ENCODE results near the gene CD8B2. TPM values are rescaled to one million over a fixed set of nuclear protein-coding genes. Genes with fewer than 3 reads are reported as not detected.

Gene CD8B2
- total RNA-seq, 1 donor from 2014 or later: not detected

DNA sequence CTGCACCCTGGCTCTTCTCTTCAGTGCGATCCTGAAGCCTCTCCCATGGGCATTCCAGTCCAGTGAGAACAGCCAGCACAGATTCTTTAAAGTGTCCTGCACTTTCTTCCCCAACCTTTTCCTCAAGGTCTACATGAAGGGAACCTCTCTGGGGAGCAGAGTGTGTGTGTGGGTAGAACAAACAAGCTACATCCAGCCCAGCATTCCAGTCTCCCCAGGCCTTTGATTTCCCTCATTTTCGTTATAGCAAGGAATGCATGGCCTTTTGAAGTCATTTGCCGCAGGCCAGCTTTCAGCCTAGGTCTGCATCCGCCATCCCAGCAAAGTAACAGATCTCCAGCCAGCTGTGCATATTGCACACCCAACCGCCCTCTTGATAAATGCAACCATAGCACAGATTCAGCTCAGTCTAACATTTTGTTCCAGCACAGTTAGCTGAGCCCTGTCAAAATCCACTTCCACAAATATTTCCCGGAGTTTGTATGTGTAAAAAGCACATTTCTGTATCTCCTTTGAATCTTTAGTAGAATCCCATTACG, 44.6 kb downstream of the CD8B2 start:
- Histone ChIP-seq H3K27me3 (ENCODE audit: control insufficient read depth, insufficient read depth, low read length) (peaks cover 2% of the 10 kb centered on the region), H3K4me3 (ENCODE audit: low read depth, low read length) (no peak overlapping the region), H3K36me3 (ENCODE audit: control insufficient read depth, insufficient read depth, low read length) (no peaks in the 10 kb centered on the region)
- TF ChIP-seq, protein P1, sequence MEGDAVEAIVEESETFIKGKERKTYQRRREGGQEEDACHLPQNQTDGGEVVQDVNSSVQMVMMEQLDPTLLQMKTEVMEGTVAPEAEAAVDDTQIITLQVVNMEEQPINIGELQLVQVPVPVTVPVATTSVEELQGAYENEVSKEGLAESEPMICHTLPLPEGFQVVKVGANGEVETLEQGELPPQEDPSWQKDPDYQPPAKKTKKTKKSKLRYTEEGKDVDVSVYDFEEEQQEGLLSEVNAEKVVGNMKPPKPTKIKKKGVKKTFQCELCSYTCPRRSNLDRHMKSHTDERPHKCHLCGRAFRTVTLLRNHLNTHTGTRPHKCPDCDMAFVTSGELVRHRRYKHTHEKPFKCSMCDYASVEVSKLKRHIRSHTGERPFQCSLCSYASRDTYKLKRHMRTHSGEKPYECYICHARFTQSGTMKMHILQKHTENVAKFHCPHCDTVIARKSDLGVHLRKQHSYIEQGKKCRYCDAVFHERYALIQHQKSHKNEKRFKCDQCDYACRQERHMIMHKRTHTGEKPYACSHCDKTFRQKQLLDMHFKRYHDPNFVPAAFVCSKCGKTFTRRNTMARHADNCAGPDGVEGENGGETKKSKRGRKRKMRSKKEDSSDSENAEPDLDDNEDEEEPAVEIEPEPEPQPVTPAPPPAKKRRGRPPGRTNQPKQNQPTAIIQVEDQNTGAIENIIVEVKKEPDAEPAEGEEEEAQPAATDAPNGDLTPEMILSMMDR (IDR thresholded peaks at IDR 0.05; ENCODE audit: insufficient read depth, low read length, poor library complexity, severe bottlenecking): no peak
- DNase-seq (ENCODE audit: low read depth): no peak

DNA sequence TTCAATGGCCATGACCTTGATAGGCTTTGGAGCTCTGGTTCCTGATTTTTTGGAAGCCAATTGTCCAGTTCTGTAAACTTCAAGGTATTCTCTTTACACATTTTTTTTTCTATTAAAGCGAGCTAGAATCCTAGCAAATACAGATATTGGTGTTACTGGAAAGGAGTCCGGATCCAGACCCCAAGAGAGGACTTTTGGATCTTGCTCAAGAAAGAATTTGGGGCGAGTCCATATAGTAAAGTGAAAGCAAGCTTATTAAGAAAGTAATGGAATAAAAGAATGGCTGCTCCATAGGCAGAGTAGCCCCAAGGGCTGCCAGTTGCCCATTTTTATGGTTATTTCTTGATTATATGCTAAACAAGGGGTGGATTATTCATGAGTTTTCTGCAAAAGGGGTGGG, 45.1 kb downstream of the CD8B2 start:
- Histone ChIP-seq H3K36me3 (ENCODE audit: control insufficient read depth, insufficient read depth, low read length) (no peaks in the 10 kb centered on the region), H3K27me3 (ENCODE audit: control insufficient read depth, insufficient read depth, low read length) (peaks cover 2% of the 10 kb centered on the region), H3K4me3 (ENCODE audit: low read depth, low read length) (no peak overlapping the region)
- DNase-seq (ENCODE audit: low read depth): no peak
- TF ChIP-seq, protein P1 (IDR thresholded peaks at IDR 0.05; ENCODE audit: insufficient read depth, low read length, poor library complexity, severe bottlenecking): no peak

DNA sequence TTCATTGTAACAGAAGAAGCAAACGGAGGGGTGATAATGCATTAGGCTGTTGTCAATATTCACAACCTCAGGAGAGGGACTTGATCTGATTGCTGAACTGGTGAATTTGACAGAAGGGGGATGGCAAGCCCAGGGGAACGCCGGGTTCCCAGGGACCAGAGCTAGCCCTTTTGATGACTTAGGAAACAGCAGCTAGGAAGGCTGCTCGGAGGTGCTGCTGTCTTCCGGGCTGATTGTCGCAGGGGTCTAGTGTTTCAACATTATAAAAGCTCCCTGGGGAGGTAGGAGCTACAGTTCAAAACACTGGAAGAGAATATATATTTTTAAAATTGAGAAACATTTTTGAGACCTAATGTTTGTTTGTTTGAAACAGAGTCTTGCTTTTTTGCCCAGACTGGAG, 47.3 kb downstream of the CD8B2 start:
- TF ChIP-seq, protein P1 (IDR thresholded peaks at IDR 0.05; ENCODE audit: insufficient read depth, low read length, poor library complexity, severe bottlenecking): no peak
- no peak for DNase-seq (ENCODE audit: low read depth)
- H3K27me3 ChIP-seq (ENCODE audit: control insufficient read depth, insufficient read depth, low read length): no peaks in the 10 kb centered on the region
- H3K4me3 ChIP-seq (ENCODE audit: low read depth, low read length): no peak overlapping the region
- H3K36me3 ChIP-seq (ENCODE audit: control insufficient read depth, insufficient read depth, low read length): no peaks in the 10 kb centered on the region

DNA sequence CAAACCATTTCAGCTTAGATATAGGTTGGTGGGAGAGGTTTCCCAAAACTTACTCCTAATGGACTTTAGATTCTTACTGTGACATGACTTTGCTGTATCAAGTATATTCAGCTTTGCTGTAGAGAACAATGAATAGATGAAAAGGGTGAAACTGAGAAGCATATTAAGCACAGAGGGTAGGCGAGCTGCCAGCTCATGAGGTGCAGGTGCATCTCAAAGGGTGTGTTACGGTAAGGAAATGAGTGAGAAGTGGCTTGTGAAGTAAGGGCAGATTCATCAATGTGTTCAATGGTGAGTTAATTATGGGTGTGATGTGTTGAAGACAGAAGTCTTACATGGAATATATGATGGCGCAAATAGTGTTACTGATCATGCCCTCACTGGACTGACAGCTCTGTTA, 49.3 kb downstream of the CD8B2 start:
- TF ChIP-seq, protein P1 (IDR thresholded peaks at IDR 0.05; ENCODE audit: insufficient read depth, low read length, poor library complexity, severe bottlenecking): no peak
- no peak for DNase-seq (ENCODE audit: low read depth)
- no peak overlapping the region for H3K4me3 ChIP-seq (ENCODE audit: low read depth, low read length)
- H3K27me3 ChIP-seq (ENCODE audit: control insufficient read depth, insufficient read depth, low read length): no peaks in the 10 kb centered on the region
- H3K36me3 ChIP-seq (ENCODE audit: control insufficient read depth, insufficient read depth, low read length): no peaks in the 10 kb centered on the region

DNA sequence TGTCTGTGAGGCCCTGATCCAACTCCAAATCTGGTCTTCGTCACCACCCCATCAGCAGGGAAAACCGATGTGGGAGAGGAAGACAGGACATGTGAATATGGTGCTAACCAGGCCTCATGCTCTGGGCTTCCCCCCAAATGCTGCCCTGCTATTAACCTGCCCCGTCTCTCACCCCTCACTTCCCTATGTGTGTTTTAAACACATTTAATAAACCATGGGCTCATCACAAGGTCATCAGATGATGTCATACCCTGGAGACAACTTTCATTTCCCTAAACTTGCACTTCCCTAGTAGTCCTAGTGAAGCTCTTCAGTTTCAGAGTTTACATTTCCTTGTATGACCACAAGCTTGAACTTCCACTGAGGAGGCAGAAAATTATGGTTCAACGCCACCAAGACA, 49.9 kb downstream of the CD8B2 start:
- H3K36me3 ChIP-seq (ENCODE audit: control insufficient read depth, insufficient read depth, low read length): no peaks in the 10 kb centered on the region
- no peak for DNase-seq (ENCODE audit: low read depth)
- no peak overlapping the region for H3K4me3 ChIP-seq (ENCODE audit: low read depth, low read length)
- TF ChIP-seq, protein P1 (IDR thresholded peaks at IDR 0.05; ENCODE audit: insufficient read depth, low read length, poor library complexity, severe bottlenecking): no peak
- no peaks in the 10 kb centered on the region for H3K27me3 ChIP-seq (ENCODE audit: control insufficient read depth, insufficient read depth, low read length)

DNA sequence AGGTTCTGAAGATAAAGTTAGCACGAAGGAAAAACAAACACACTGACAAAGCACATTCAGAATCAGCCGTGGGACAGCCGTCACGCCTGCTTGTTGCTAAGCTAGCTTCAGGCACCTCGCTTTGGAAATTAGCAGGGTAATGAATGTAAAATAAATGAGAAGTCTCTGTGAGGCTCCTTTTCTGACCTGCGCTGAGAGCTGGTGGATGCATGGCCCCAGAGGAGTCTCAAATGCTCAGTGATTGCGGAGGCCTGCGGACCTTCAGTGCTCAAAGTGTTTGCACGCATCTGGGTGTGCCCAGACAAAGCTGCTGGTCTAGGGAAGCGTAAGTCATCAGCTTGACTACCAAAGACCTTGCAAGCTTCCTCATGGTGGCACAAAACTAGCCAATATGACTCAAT, 50.6 kb downstream of the CD8B2 start:
- no peak for DNase-seq (ENCODE audit: low read depth)
- H3K4me3 ChIP-seq (ENCODE audit: low read depth, low read length): no peak overlapping the region
- TF ChIP-seq, protein P1 (IDR thresholded peaks at IDR 0.05; ENCODE audit: insufficient read depth, low read length, poor library complexity, severe bottlenecking): no peak
- H3K27me3 ChIP-seq (ENCODE audit: control insufficient read depth, insufficient read depth, low read length): no peaks in the 10 kb centered on the region
- no peaks in the 10 kb centered on the region for H3K36me3 ChIP-seq (ENCODE audit: control insufficient read depth, insufficient read depth, low read length)
